RWPE2 (cell line): ENCODE measurements around the gene AICDA.
"Not testable (repeated sequence)": the region's sequence is repeated elsewhere in the genome, so short reads cannot be mapped to it uniquely, and the experiment has no call there.

ENCODE experiments used
- ATAC-seq: fragments of 200-7000 bp; cut with Tn5 transposase; 3 replicates; pipeline ENCODE4 v1.9.1; 2021; ENCODE audit warnings: low read depth
- DNase-seq: peaks from one replicate; pipeline ENCODE4 v3.0.0-alpha.2; 2020; ENCODE audit warnings: low spot score
- H3K27ac ChIP-seq: fragments of 450-650 bp; 2 replicates; pipeline ENCODE4 v1.5.1; 2017; ENCODE audit warnings: mild to moderate bottlenecking; ENCODE audit not compliant: poor library complexity, severe bottlenecking
- H3K27me3 ChIP-seq: fragments of 250-450 bp; sonication (Bioruptor Pico); 2 replicates; pipeline ENCODE4 v1.5.1; 2021; ENCODE audit warnings: mild to moderate bottlenecking, moderate library complexity; ENCODE audit not compliant: insufficient read depth, poor library complexity, severe bottlenecking
- H3K36me3 ChIP-seq: fragments of 250-450 bp; sonication (Bioruptor Pico); 2 replicates; pipeline ENCODE4 v1.5.1; 2020; ENCODE audit warnings: low read depth, mild to moderate bottlenecking, moderate library complexity
- H3K4me1 ChIP-seq: fragments of 250-450 bp; sonication (Bioruptor Pico); 2 replicates; pipeline ENCODE4 v1.5.1; 2021; ENCODE audit warnings: mild to moderate bottlenecking, moderate library complexity; ENCODE audit not compliant: insufficient read depth, poor library complexity, severe bottlenecking
- H3K4me3 ChIP-seq: fragments of 250-450 bp; sonication (Bioruptor Pico); 2 replicates; pipeline ENCODE4 v1.5.1; 2021; ENCODE audit warnings: mild to moderate bottlenecking, moderate library complexity; ENCODE audit not compliant: severe bottlenecking
- H3K9me3 ChIP-seq: fragments of 250-450 bp; sonication (Bioruptor Pico); 2 replicates; pipeline ENCODE4 v1.5.1; 2021; ENCODE audit warnings: mild to moderate bottlenecking, moderate library complexity; ENCODE audit not compliant: severe bottlenecking
- TF ChIP-seq, protein P1 (sequence below): fragments of 450-650 bp; IDR thresholded peaks from one replicate; pipeline ENCODE4 v1.5.1; 2017; ENCODE audit warnings: mild to moderate bottlenecking, moderate library complexity; ENCODE audit not compliant: poor library complexity, severe bottlenecking

Gene AICDA

DNA sequence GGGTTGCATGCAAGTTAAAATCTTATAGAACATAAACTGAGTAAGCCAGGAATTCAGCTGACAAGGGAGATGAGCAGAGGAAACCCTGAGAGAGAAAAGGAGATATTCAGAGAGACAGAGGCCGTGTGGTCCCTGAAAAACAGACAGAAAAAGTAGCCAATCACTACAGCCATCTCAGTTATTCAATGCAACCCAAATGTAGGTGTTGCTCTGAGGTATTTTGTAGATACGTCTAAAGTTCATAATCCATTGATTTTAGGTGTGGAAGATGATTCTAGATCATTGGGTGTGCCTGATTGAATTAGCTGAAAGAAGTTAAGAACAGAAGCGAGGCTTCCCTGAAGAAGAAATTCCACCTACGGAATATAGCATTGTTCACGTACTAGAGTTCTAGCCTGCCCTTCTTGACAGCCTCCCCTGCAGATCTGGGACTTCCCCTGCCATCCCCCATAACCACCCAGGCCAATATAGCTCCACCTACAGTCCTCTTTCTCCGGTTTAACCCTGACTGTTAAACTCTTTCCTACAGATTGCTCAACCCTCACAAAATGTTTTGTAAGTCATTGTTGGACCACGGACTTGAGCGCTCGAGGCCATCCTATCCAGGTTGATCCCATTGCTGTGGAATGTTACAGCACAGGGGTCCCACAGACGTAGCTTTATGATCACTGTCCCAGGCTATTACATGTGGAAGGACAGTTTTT lies 21.7 kb downstream of the AICDA start:
- H3K4me1 ChIP-seq: no peaks in the 10 kb centered on the region
- H3K27me3 ChIP-seq: no peaks in the 10 kb centered on the region
- DNase-seq (no peak), ATAC-seq (no peak)
- H3K4me3 ChIP-seq: no peak overlapping the region
- TF ChIP-seq, protein P1, sequence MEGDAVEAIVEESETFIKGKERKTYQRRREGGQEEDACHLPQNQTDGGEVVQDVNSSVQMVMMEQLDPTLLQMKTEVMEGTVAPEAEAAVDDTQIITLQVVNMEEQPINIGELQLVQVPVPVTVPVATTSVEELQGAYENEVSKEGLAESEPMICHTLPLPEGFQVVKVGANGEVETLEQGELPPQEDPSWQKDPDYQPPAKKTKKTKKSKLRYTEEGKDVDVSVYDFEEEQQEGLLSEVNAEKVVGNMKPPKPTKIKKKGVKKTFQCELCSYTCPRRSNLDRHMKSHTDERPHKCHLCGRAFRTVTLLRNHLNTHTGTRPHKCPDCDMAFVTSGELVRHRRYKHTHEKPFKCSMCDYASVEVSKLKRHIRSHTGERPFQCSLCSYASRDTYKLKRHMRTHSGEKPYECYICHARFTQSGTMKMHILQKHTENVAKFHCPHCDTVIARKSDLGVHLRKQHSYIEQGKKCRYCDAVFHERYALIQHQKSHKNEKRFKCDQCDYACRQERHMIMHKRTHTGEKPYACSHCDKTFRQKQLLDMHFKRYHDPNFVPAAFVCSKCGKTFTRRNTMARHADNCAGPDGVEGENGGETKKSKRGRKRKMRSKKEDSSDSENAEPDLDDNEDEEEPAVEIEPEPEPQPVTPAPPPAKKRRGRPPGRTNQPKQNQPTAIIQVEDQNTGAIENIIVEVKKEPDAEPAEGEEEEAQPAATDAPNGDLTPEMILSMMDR: no peak
- no peaks in the 10 kb centered on the region for H3K9me3 ChIP-seq
- no peak overlapping the region for H3K27ac ChIP-seq
- H3K36me3 ChIP-seq: no peaks in the 10 kb centered on the region

DNA sequence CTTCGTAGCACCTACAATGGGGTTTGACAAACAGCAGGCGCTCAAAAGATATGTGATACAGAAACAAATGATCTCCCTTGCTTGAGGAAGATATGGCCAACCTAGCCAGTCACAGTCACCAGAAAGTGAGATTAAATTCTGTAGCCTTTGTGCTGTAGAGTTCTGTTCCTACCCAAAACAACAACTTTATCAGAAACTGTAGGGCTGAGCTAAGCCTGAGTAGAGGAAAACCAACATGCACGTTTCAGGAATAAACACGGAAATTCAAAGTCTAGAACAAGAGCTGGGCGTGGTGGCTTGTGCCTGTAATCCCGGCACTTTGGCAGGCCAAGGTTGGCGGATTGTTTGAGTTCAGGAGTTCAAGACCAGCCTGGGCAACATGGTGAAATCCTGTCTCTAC lies 23.0 kb downstream of the AICDA start:
- TF ChIP-seq, protein P1: no peak
- DNase-seq (no peak), ATAC-seq (no peak)
- H3K27me3 ChIP-seq: no peaks in the 10 kb centered on the region
- no peak overlapping the region for H3K4me3 ChIP-seq
- H3K9me3 ChIP-seq: no peaks in the 10 kb centered on the region
- no peak overlapping the region for H3K27ac ChIP-seq
- no peaks in the 10 kb centered on the region for H3K36me3 ChIP-seq
- no peaks in the 10 kb centered on the region for H3K4me1 ChIP-seq

DNA sequence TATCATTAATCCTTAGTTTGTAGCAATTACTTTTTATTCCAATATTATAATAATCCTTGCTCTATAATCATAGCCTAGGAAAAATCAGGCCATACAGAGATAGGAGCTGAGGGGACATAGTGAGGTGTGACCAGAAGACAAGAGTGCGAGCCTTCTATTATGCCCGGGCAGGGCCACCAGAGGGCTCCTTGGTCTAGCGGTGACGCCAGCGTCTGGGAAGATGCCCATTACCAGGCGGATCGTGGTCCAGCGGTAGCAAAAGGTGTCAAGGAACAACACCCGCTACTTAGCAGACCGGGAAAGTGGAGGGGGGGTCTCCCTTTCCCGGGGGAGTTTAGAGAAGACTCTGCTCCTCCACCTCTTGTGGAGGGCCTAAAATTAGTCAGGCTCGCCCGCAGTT lies 28.2 kb downstream of the AICDA start:
- H3K27me3 ChIP-seq, ATAC-seq, H3K27ac ChIP-seq, H3K36me3 ChIP-seq, DNase-seq, H3K4me3 ChIP-seq, H3K4me1 ChIP-seq, H3K9me3 ChIP-seq: not testable (repeated sequence)

DNA sequence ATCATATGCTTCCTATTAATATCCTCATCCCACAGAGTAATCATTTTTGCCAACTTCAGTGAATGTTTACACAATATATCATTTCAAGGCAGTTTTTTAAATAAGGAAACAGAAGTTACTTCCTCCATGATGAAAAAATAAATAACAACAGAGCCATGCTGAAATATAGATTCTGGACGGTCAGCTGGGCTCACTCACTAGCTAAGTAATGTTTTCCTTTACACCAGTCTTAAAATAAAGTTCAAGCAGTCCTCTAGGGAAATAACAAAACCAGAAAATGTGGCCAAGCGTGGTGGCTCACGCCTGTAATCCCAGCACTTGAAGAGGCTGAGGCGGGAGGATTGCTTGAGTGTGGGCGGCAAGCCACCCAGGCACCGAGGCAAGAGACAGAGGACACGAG lies 28.7 kb downstream of the AICDA start:
- Histone ChIP-seq H3K4me1 (no peaks in the 10 kb centered on the region), H3K27ac (no peak overlapping the region), H3K9me3 (no peaks in the 10 kb centered on the region), H3K4me3 (no peak overlapping the region), H3K36me3 (no peaks in the 10 kb centered on the region), H3K27me3 (no peaks in the 10 kb centered on the region)
- ATAC-seq: no peak
- DNase-seq: no peak
- TF ChIP-seq, protein P1: no peak

DNA sequence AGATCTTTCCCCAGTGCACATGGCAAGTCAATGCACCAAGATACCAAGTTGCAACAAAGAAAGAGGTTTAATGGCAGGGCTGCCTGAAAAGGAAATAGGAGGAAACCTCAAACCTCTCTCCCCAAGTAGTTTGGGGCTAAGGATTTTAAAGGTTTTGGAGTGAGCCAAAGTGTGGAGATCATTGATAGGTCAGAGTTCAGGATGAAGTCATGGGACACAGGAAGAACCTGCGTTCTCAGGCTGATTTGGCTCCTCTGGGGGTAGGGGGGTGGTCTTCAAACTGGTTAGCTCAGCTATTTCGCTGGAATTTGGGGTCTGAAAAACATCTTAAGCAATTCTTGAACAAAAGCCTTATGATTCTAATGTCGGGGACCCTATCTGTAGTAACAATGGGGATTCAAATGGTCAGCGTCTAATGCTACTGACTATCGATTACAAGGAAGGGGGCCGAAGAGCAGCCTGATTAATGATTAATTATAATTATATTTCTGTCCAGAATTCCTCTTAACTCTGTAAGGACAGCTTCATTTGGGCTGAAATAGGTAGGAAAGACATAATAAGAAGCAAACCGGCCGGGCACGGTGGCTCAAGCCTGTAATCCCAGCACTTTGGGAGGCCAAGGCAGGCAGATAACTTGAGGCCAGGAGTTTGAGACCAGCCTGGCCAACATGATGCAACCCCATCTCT lies 31.4 kb downstream of the AICDA start:
- Histone ChIP-seq H3K27ac (no peak overlapping the region), H3K4me3 (no peak overlapping the region), H3K36me3 (no peaks in the 10 kb centered on the region), H3K9me3 (no peaks in the 10 kb centered on the region), H3K27me3 (no peaks in the 10 kb centered on the region), H3K4me1 (no peaks in the 10 kb centered on the region)
- ATAC-seq (no peak), DNase-seq (no peak)
- TF ChIP-seq, protein P1: no peak
